ENCODE measurements around the gene NRIP1.

Gene NRIP1

DNA sequence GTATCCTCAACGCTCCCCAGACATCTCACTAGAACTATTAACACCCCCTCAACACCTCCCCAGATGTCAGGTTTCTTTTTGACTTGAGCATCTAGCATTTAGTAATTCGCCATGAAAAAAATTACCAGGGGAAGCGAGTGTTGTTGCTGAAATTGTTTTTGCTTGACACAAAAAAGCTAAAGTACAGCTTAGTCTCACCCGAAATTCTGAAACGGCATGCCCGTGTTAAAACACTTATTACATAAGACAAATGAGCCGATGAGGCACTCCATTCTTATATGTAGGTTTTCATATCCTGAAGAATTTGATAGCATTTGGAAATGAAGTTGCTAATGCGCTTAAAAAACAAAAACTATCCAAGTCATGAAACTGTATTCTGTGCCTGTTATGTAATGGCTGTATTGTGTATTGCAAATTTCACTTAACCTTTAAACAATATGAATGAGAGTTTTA is 1.3 kb upstream of the NRIP1 start:
- Histone ChIP-seq H3K27me3 (ENCODE audit: control insufficient read depth in 2 of 2, insufficient read depth in 2 of 2, low read length in 2 of 2) (no peaks in the 10 kb centered on the region), H3K4me1 (ENCODE audit: control insufficient read depth in 2 of 2, insufficient read depth in 2 of 2, low read length in 2 of 2) (peaks cover 11 to 17% of the 10 kb centered on the region in 2 donors), H3K27ac (ENCODE audit: low read depth in 2 of 2, low read length in 2 of 2) (peak overlapping the region; percentile 94 to 95), H3K9me3 (ENCODE audit: control insufficient read depth in 2 of 2, low read length in 2 of 2) (no peaks in the 10 kb centered on the region), H3K4me3 (ENCODE audit: low read length in 2 of 2) (peak overlapping the region; percentile 81 to 95), H3K36me3 (ENCODE audit: control insufficient read depth in 2 of 2, insufficient read depth in 2 of 2, low read length in 2 of 2) (no peaks in the 10 kb centered on the region), H3K9ac (ENCODE audit: low read depth in 1 of 2, low read length in 2 of 2) (peak overlapping the region; percentile 82 to 88)

DNA sequence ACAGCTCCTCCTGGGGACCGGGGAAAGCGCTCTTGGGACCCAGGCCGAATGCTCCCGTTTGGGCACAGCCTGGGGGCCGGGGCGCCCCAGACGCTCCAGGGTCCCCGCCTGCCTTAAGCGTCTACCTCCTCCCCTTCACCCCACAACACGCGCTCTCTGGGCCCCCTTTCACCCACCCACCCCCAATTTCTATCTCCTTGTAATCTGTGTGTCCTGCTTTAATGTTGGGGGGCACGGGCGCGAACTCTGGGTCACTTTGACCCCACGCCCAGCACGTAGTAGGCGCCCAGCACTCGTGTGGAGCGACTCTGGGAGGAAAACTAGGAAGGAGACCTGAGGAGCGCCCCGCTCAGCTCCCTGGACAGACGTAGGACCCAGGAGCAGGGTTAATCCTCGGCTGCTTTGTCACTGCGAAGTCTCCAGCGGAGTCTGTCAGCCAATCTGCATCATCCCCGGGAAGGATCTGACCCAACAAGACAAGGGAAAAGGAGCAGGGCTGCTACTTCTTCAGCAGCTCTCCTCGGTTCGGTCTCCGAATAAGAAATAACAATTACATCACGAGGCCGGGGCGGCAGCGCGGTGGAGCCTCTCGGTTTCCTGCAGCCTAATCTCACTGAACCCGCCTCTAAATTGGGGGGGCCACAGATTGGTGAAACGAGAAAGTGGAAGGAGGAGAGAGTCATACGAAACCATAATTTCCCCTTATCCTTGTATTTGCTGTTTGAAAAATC is 757 bp upstream of the NRIP1 start:
- no peaks in the 10 kb centered on the region for H3K9me3 ChIP-seq (ENCODE audit: control insufficient read depth in 2 of 2, low read length in 2 of 2)

DNA sequence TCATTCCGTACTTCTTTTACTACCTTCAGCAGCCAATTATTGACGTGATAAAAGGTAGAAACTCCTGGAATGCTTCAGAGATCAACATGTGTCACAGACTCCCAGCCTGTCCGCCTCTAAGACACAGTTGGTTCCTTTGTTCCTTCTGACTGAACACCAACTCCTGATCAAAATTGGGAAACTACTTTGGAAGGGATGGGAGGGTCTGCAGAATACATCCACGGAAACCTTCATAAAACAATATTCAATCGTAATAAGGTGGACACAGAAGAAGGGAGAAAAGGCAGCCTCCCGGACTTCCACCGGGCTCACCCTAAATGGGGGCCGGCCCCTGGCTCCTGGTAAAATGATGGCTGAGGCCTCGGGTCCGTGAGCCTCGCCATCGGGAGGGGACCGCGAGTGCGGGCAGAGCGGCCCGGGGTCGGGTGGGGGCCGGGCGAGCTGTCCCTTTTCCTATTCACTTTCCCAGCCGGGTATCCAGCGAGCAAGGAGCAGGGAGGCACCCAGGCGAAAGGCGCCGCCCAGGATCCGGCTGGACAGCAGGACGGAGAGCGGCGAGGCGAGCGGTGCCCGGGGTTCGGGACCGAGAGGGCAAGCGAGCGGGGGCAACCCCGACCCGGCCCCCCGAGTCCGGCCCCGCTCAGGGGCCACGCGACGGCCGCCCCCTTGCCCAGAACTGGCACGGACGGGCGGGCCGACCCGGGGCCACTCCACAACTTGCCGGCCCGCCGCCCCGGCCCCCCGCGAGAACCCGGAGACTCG is 805 bp downstream of the NRIP1 start:
- H3K27me3 ChIP-seq (ENCODE audit: control insufficient read depth in 2 of 2, insufficient read depth in 2 of 2, low read length in 2 of 2): no peaks in the 10 kb centered on the region

More for the DNA sequence above, 757 bp upstream of the NRIP1 start:
- Histone ChIP-seq H3K4me3 (ENCODE audit: low read length in 2 of 2) (peak overlapping the region; percentile 81 to 95), H3K9ac (ENCODE audit: low read depth in 1 of 2, low read length in 2 of 2) (peak overlapping the region; percentile 82 to 88), H3K4me1 (ENCODE audit: control insufficient read depth in 2 of 2, insufficient read depth in 2 of 2, low read length in 2 of 2) (peaks cover 11 to 23% of the 10 kb centered on the region in 2 donors), H3K27me3 (ENCODE audit: control insufficient read depth in 2 of 2, insufficient read depth in 2 of 2, low read length in 2 of 2) (no peaks in the 10 kb centered on the region), H3K36me3 (ENCODE audit: control insufficient read depth in 2 of 2, insufficient read depth in 2 of 2, low read length in 2 of 2) (no peaks in the 10 kb centered on the region), H3K27ac (ENCODE audit: low read depth in 2 of 2, low read length in 2 of 2) (peak overlapping the region; percentile 94 to 95)

DNA sequence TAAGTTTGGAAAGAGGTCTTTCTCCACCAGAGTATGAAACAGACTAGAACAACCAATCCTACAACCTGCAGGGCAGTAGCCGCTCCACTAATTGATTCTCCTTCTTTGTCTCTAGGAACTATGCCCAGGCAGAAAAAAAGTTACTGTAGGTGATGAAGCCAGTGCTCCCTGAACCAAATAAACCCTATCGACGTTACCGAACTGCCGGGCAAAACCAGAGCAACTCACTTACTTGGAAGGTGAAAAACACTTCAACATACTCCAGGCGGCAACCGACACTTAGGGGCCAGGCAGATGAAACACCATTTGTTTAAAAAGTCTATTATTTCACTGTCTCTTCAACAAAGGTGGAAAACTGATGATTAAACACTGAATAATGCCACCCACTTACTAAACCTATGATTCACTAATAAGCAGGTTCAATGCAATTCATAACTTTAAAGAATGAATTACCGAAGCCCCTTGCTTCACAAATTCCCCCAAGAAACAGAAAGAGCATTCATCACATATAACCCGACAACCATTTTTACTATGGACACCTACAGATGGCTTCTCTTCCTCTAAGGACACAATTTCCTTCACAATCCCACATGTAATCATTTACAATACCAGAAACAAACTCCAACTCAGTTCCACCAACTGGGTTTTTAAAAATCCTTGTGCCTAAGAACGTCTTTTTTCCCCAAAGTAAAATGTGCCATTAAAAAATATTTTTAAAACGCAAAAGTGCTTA is 1.6 kb downstream of the NRIP1 start:
- H3K27ac ChIP-seq (ENCODE audit: low read depth in 2 of 2, low read length in 2 of 2): peak overlapping the region; percentile 87 to 94
- H3K36me3 ChIP-seq (ENCODE audit: control insufficient read depth in 2 of 2, insufficient read depth in 2 of 2, low read length in 2 of 2): no peaks in the 10 kb centered on the region
- H3K4me1 ChIP-seq (ENCODE audit: control insufficient read depth in 2 of 2, insufficient read depth in 2 of 2, low read length in 2 of 2): peaks cover 17 to 41% of the 10 kb centered on the region in 2 donors
- H3K27me3 ChIP-seq (ENCODE audit: control insufficient read depth in 2 of 2, insufficient read depth in 2 of 2, low read length in 2 of 2): no peaks in the 10 kb centered on the region
- H3K9me3 ChIP-seq (ENCODE audit: control insufficient read depth in 2 of 2, low read length in 2 of 2): no peaks in the 10 kb centered on the region
- peak overlapping the region; percentile 74 to 82 for H3K4me3 ChIP-seq (ENCODE audit: low read length in 2 of 2)
- peak overlapping the region; percentile 60 to 87 for H3K9ac ChIP-seq (ENCODE audit: low read depth in 1 of 2, low read length in 2 of 2)

More for the DNA sequence above, 805 bp downstream of the NRIP1 start:
- peak overlapping the region; percentile 87 to 94 for H3K27ac ChIP-seq (ENCODE audit: low read depth in 2 of 2, low read length in 2 of 2)
- peak overlapping the region; percentile 74 to 82 for H3K4me3 ChIP-seq (ENCODE audit: low read length in 2 of 2)
- H3K9me3 ChIP-seq (ENCODE audit: control insufficient read depth in 2 of 2, low read length in 2 of 2): no peaks in the 10 kb centered on the region
- H3K4me1 ChIP-seq (ENCODE audit: control insufficient read depth in 2 of 2, insufficient read depth in 2 of 2, low read length in 2 of 2): peaks cover 12 to 36% of the 10 kb centered on the region in 2 donors
- H3K36me3 ChIP-seq (ENCODE audit: control insufficient read depth in 2 of 2, insufficient read depth in 2 of 2, low read length in 2 of 2): no peaks in the 10 kb centered on the region
- peak overlapping the region; percentile 60 to 87 for H3K9ac ChIP-seq (ENCODE audit: low read depth in 1 of 2, low read length in 2 of 2)

GRCh38 chr21:15062606-15062965 is 2.2 kb downstream of the NRIP1 start:
- Histone ChIP-seq H3K27me3 (ENCODE audit: control insufficient read depth in 2 of 2, insufficient read depth in 2 of 2, low read length in 2 of 2) (no peaks in the 10 kb centered on the region), H3K36me3 (ENCODE audit: control insufficient read depth in 2 of 2, insufficient read depth in 2 of 2, low read length in 2 of 2) (no peaks in the 10 kb centered on the region), H3K9me3 (ENCODE audit: control insufficient read depth in 2 of 2, low read length in 2 of 2) (no peaks in the 10 kb centered on the region), H3K27ac (ENCODE audit: low read depth in 2 of 2, low read length in 2 of 2) (peak overlapping the region in 1 of 2 donors; percentile 87), H3K4me1 (ENCODE audit: control insufficient read depth in 2 of 2, insufficient read depth in 2 of 2, low read length in 2 of 2) (peaks cover 21 to 47% of the 10 kb centered on the region in 2 donors), H3K4me3 (ENCODE audit: low read length in 2 of 2) (peak overlapping the region; percentile 74 to 82), H3K9ac (ENCODE audit: low read depth in 1 of 2, low read length in 2 of 2) (peak overlapping the region; percentile 60 to 87)

- peak overlapping the region; percentile 74 to 82 for H3K4me3 ChIP-seq (ENCODE audit: low read length in 2 of 2)
- H3K27ac ChIP-seq (ENCODE audit: low read depth in 2 of 2, low read length in 2 of 2): peak overlapping the region in 1 of 2 donors; percentile 10
- peaks cover 25 to 53% of the 10 kb centered on the region in 2 donors for H3K4me1 ChIP-seq (ENCODE audit: control insufficient read depth in 2 of 2, insufficient read depth in 2 of 2, low read length in 2 of 2)
- H3K27me3 ChIP-seq (ENCODE audit: control insufficient read depth in 2 of 2, insufficient read depth in 2 of 2, low read length in 2 of 2): no peaks in the 10 kb centered on the region
- H3K36me3 ChIP-seq (ENCODE audit: control insufficient read depth in 2 of 2, insufficient read depth in 2 of 2, low read length in 2 of 2): no peaks in the 10 kb centered on the region
- H3K9ac ChIP-seq (ENCODE audit: low read depth in 1 of 2, low read length in 2 of 2): peak overlapping the region; percentile 60 to 87
- H3K9me3 ChIP-seq (ENCODE audit: control insufficient read depth in 2 of 2, low read length in 2 of 2): no peaks in the 10 kb centered on the region
Observed at GRCh38 chr21:15061747-15062605, 2.8 kb downstream of the NRIP1 start.

DNA sequence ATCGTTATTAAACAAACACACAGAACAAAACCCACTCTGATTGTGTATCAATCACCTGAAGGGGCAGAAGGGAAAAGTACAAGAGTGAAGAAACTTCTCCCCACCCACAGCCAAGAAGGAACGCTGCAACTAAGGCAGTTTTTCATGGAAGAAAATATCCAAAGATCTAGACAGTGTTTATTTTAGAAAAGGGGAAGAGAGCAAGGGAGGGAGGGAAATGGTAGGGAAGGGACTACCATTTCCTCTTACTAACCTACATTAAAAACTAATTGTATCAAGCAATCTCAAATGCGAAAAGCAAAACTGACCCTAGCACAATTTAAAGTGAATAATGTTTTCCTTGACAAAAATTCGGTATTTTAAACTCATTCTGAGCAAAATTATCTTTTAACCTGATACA is 3.5 kb downstream of the NRIP1 start:
- H3K36me3 ChIP-seq (ENCODE audit: control insufficient read depth in 2 of 2, insufficient read depth in 2 of 2, low read length in 2 of 2): no peaks in the 10 kb centered on the region
- H3K27ac ChIP-seq (ENCODE audit: low read depth in 2 of 2, low read length in 2 of 2): peak overlapping the region in 1 of 2 donors; percentile 10
- H3K27me3 ChIP-seq (ENCODE audit: control insufficient read depth in 2 of 2, insufficient read depth in 2 of 2, low read length in 2 of 2): no peaks in the 10 kb centered on the region
- H3K4me3 ChIP-seq (ENCODE audit: low read length in 2 of 2): peak overlapping the region in 1 of 2 donors; percentile 23
- H3K9me3 ChIP-seq (ENCODE audit: control insufficient read depth in 2 of 2, low read length in 2 of 2): no peaks in the 10 kb centered on the region
- peak overlapping the region in 1 of 2 donors; percentile 87 for H3K9ac ChIP-seq (ENCODE audit: low read depth in 1 of 2, low read length in 2 of 2)
- H3K4me1 ChIP-seq (ENCODE audit: control insufficient read depth in 2 of 2, insufficient read depth in 2 of 2, low read length in 2 of 2): peaks cover 22 to 59% of the 10 kb centered on the region in 2 donors

GRCh38 chr21:15060543-15061175 is 4.1 kb downstream of the NRIP1 start:
- peaks cover 25 to 65% of the 10 kb centered on the region in 2 donors for H3K4me1 ChIP-seq (ENCODE audit: control insufficient read depth in 2 of 2, insufficient read depth in 2 of 2, low read length in 2 of 2)
- H3K4me3 ChIP-seq (ENCODE audit: low read length in 2 of 2): peak overlapping the region; percentile 4 to 43

GRCh38 chr21:15059397-15059796 is 5.4 kb downstream of the NRIP1 start:
- H3K4me3 ChIP-seq (ENCODE audit: low read length in 2 of 2): no peak overlapping the region

More at GRCh38 chr21:15060543-15061175, 4.1 kb downstream of the NRIP1 start:
- peak overlapping the region in 1 of 2 donors; percentile 41 for H3K27ac ChIP-seq (ENCODE audit: low read depth in 2 of 2, low read length in 2 of 2)
- no peaks in the 10 kb centered on the region for H3K27me3 ChIP-seq (ENCODE audit: control insufficient read depth in 2 of 2, insufficient read depth in 2 of 2, low read length in 2 of 2)
- H3K36me3 ChIP-seq (ENCODE audit: control insufficient read depth in 2 of 2, insufficient read depth in 2 of 2, low read length in 2 of 2): no peaks in the 10 kb centered on the region
- H3K9me3 ChIP-seq (ENCODE audit: control insufficient read depth in 2 of 2, low read length in 2 of 2): no peaks in the 10 kb centered on the region
- H3K9ac ChIP-seq (ENCODE audit: low read depth in 1 of 2, low read length in 2 of 2): no peak overlapping the region

More at GRCh38 chr21:15059397-15059796, 5.4 kb downstream of the NRIP1 start:
- Histone ChIP-seq H3K9ac (ENCODE audit: low read depth in 1 of 2, low read length in 2 of 2) (peak overlapping the region in 1 of 2 donors; percentile 45), H3K36me3 (ENCODE audit: control insufficient read depth in 2 of 2, insufficient read depth in 2 of 2, low read length in 2 of 2) (no peaks in the 10 kb centered on the region), H3K4me1 (ENCODE audit: control insufficient read depth in 2 of 2, insufficient read depth in 2 of 2, low read length in 2 of 2) (peaks cover 34 to 74% of the 10 kb centered on the region in 2 donors), H3K9me3 (ENCODE audit: control insufficient read depth in 2 of 2, low read length in 2 of 2) (no peaks in the 10 kb centered on the region), H3K27me3 (ENCODE audit: control insufficient read depth in 2 of 2, insufficient read depth in 2 of 2, low read length in 2 of 2) (no peaks in the 10 kb centered on the region), H3K27ac (ENCODE audit: low read depth in 2 of 2, low read length in 2 of 2) (peak overlapping the region; percentile 38 to 53)

All from mucosa of rectum (tissue), 2 donors.